Liver (tissue), 9 donors: ENCODE data around the gene CHTF18. TPM values are rescaled to one million over a fixed set of nuclear protein-coding genes. Genes with fewer than 3 reads are reported as not detected.

ENCODE experiments used
- DNase-seq: peaks from one replicate; pipeline ENCODE4 v3.0.0-alpha.2; 2017; ENCODE audit warnings: low spot score
- H3K27ac ChIP-seq, 2 donors: one replicate each; pipeline ENCODE4 v1.7.0; 2013; ENCODE audit warnings: inconsistent platforms in 2 of 2, low read length in 2 of 2, control low read depth in 1 of 2, low read depth in 1 of 2, mild to moderate bottlenecking in 1 of 2
- H3K27me3 ChIP-seq, 4 donors: one replicate each; pipeline versions ENCODE4 v1.6.1 to v1.7.0; 2013; ENCODE audit warnings: low read length in 3 of 4, inconsistent platforms in 1 of 4, mild to moderate bottlenecking in 1 of 4, moderate library complexity in 1 of 4; ENCODE audit not compliant: control insufficient read depth in 4 of 4, insufficient read depth in 4 of 4
- H3K36me3 ChIP-seq, 4 donors: one replicate each; pipeline versions ENCODE4 v1.6.1 to v1.7.0; 2013; ENCODE audit warnings: low read length in 3 of 4, mild to moderate bottlenecking in 3 of 4, low read depth in 1 of 4, moderate library complexity in 1 of 4; ENCODE audit not compliant: control insufficient read depth in 4 of 4, insufficient read depth in 3 of 4
- H3K4me1 ChIP-seq, 4 donors: one replicate each; pipeline versions ENCODE4 v1.6.1 to v1.7.0; 2013; ENCODE audit warnings: low read length in 3 of 4, mild to moderate bottlenecking in 3 of 4, moderate library complexity in 1 of 4; ENCODE audit not compliant: control insufficient read depth in 4 of 4, insufficient read depth in 4 of 4
- H3K4me3 ChIP-seq, 3 donors: one replicate each; pipeline versions ENCODE4 v1.6.1 to v1.7.0; 2013; ENCODE audit warnings: low read length in 3 of 3, control low read depth in 1 of 3, low read depth in 1 of 3, mild to moderate bottlenecking in 1 of 3
- H3K9ac ChIP-seq, 2 donors: one replicate each; pipeline ENCODE4 v1.7.0; 2013; ENCODE audit warnings: low read length in 2 of 2, mild to moderate bottlenecking in 2 of 2, moderate library complexity in 2 of 2, control low read depth in 1 of 2, low read depth in 1 of 2
- H3K9me3 ChIP-seq, 4 donors: one replicate each; pipeline versions ENCODE4 v1.6.1 to v1.7.0; 2013; ENCODE audit warnings: low read length in 3 of 4; ENCODE audit not compliant: control insufficient read depth in 4 of 4
- ATF3 ChIP-seq: IDR thresholded peaks from 2 replicates; pipeline ENCODE4 v1.6.1; 2016; ENCODE audit warnings: antibody characterized with exemption
- CTCF ChIP-seq: fragments of 150-350 bp; IDR thresholded peaks from 2 replicates; pipeline ENCODE4 v1.5.1; 2017; ENCODE audit warnings: improper control_type of control experiment, low read depth, low read length; ENCODE audit not compliant: missing input control
- EGR1 ChIP-seq, 2 donors: IDR thresholded peaks; 2 replicates each; pipeline ENCODE4 v1.6.1; 2016 to 2018; ENCODE audit warnings: antibody characterized with exemption in 2 of 2, low read depth in 2 of 2
- FOXA2 ChIP-seq: IDR thresholded peaks from 2 replicates; pipeline ENCODE4 v1.6.1; 2016; ENCODE audit warnings: antibody characterized with exemption
- GABPA ChIP-seq, 2 donors: IDR thresholded peaks in 1 of 2; conservative IDR thresholded peaks in 1 of 2; 2 replicates each; pipeline ENCODE4 v1.6.1; 2016; ENCODE audit warnings: antibody characterized with exemption in 2 of 2, mild to moderate bottlenecking in 1 of 2, moderate library complexity in 1 of 2
- HNF4A ChIP-seq, 2 donors: conservative IDR thresholded peaks; 2 replicates each; pipeline ENCODE4 v1.6.1; 2016; ENCODE audit warnings: antibody characterized with exemption in 2 of 2, mild to moderate bottlenecking in 2 of 2
- HNF4G ChIP-seq: IDR thresholded peaks from 2 replicates; pipeline ENCODE4 v1.6.1; 2016; ENCODE audit warnings: antibody characterized with exemption
- JUND ChIP-seq, 2 donors: IDR thresholded peaks; 2 replicates each; pipeline ENCODE4 v1.6.1; 2016; ENCODE audit warnings: antibody characterized with exemption in 2 of 2
- NR2F2 ChIP-seq: IDR thresholded peaks from 2 replicates; pipeline ENCODE4 v1.6.1; 2016; ENCODE audit warnings: antibody characterized with exemption
- RAD21 ChIP-seq, 2 donors: IDR thresholded peaks; 2 replicates each; pipeline ENCODE4 v1.6.1; 2016; ENCODE audit warnings: antibody characterized with exemption in 2 of 2, mild to moderate bottlenecking in 2 of 2
- REST ChIP-seq: IDR thresholded peaks from 2 replicates; pipeline ENCODE4 v1.6.1; 2016; ENCODE audit warnings: antibody characterized with exemption, mild to moderate bottlenecking
- RXRA ChIP-seq, 2 donors: IDR thresholded peaks; 2 replicates each; pipeline ENCODE4 v1.6.1; 2017 to 2018; ENCODE audit warnings: antibody characterized with exemption in 2 of 2, mild to moderate bottlenecking in 1 of 2
- SP1 ChIP-seq: IDR thresholded peaks from 2 replicates; pipeline ENCODE4 v1.6.1; 2018; ENCODE audit warnings: antibody characterized with exemption, mild to moderate bottlenecking
- TAF1 ChIP-seq: conservative IDR thresholded peaks from 2 replicates; pipeline ENCODE4 v1.6.1; 2016; ENCODE audit warnings: antibody characterized with exemption, mild to moderate bottlenecking
- YY1 ChIP-seq: IDR thresholded peaks from 2 replicates; pipeline ENCODE4 v1.6.1; 2016; ENCODE audit warnings: antibody characterized with exemption, mild to moderate bottlenecking
- ZBTB33 ChIP-seq: IDR thresholded peaks from 2 replicates; pipeline ENCODE4 v1.6.1; 2016; ENCODE audit warnings: antibody characterized with exemption
- WGBS: extraction: QIAGEN DNeasy Blood & Tissue Kit; methylation state at CpG from one replicate; pipeline ENCODE4 v1.1.7; 2013; 5-methylcytosine and 5-hydroxymethylcytosine counted together
- polyA plus RNA-seq, 2 donors: library from polyadenylated mRNA; stranded (reverse) in 1 of 2; unstranded in 1 of 2; fragments of 200-250 nt in 1 of 2; fragments of >200 nt in 1 of 2; fragmentation: Nextera tagmentation in 1 of 2; extraction: Ambion mirVana in 1 of 2; gene quantifications; one replicate each; pipeline versions ENCODE4 v1.2.1 to v1.2.3, GENCODE V29; 2013 to 2015
- total RNA-seq, 2 donors: library from RNA; depleted of rRNA; stranded (reverse); fragments of >200 nt; gene quantifications; one replicate each; pipeline ENCODE4 v1.2.3, GENCODE V29; 2014
- donor health status: healthy.
- donor health status: healthy.
- donor health status: healthy.
- donor health status: healthy.
- donor health status: healthy.

CHTF18 gene
- total and polyA plus RNA-seq, 4 donors = 1.7 to 15.6 (median 3.9) TPM

GRCh38 chr16:765488-765865 lies 22.9 kb upstream of the CHTF18 start:
- H3K36me3 ChIP-seq = no peaks in the 10 kb centered on the region
- TF ChIP-seq EGR1 (IDR thresholded peaks at IDR 0.05; ENCODE audit: low read depth in 2 of 2) (no peak), YY1 (no peak), HNF4G (no peak), SP1 (no peak), RAD21 (IDR thresholded peaks at IDR 0.05) (no peak), RXRA (IDR thresholded peaks at IDR 0.05) (no peak), ZBTB33 (no peak), HNF4A (conservative IDR thresholded peaks at IDR 0.05) (no peak), REST (no peak), FOXA2 (no peak), NR2F2 (no peak), TAF1 (no peak), ATF3 (no peak)
- H3K9me3 ChIP-seq = no peaks in the 10 kb centered on the region
- H3K4me3 ChIP-seq = no peak overlapping the region
- WGBS = 93% methylated on average over 29 of the region's 29 CpGs
- no peak overlapping the region for H3K9ac ChIP-seq
- H3K27ac ChIP-seq = no peak overlapping the region
- peaks cover 0 to 3% (median 0%) of the 10 kb centered on the region in 4 donors for H3K27me3 ChIP-seq
- no peak for DNase-seq
- peaks cover 0 to 1% (median 0%) of the 10 kb centered on the region in 4 donors for H3K4me1 ChIP-seq

- Histone ChIP-seq H3K27ac (no peak overlapping the region), H3K4me3 (no peak overlapping the region), H3K9me3 (no peaks in the 10 kb centered on the region), H3K4me1 (peaks cover 0 to 1% (median 0%) of the 10 kb centered on the region in 4 donors), H3K27me3 (peaks cover 0 to 3% (median 0%) of the 10 kb centered on the region in 4 donors), H3K36me3 (no peaks in the 10 kb centered on the region), H3K9ac (no peak overlapping the region)
- 87% methylated on average over 29 of the region's 29 CpGs for WGBS
- DNase-seq = no peak
- TF ChIP-seq GABPA (IDR thresholded peaks at IDR 0.05 in 1 of 2, conservative IDR thresholded peaks at IDR 0.05 in 1 of 2) (no peak), RXRA (IDR thresholded peaks at IDR 0.05) (no peak), RAD21 (IDR thresholded peaks at IDR 0.05) (no peak), HNF4G (no peak), FOXA2 (no peak), CTCF (no peak), NR2F2 (no peak), REST (no peak), JUND (IDR thresholded peaks at IDR 0.05) (no peak), YY1 (no peak), EGR1 (IDR thresholded peaks at IDR 0.05; ENCODE audit: low read depth in 2 of 2) (no peak), HNF4A (conservative IDR thresholded peaks at IDR 0.05) (no peak), ATF3 (no peak)
Measured at GRCh38 chr16:766008-766819, 22.2 kb upstream of the CHTF18 start.
